ENCODE data around the gene TAF1L.

GRCh38 chr9:32580631-32581300 is 54.7 kb downstream of the TAF1L start:
- TF ChIP-seq CTCF (IDR thresholded peaks at IDR 0.05) (no peak), POLR2AphosphoS5 (IDR thresholded peaks at IDR 0.05) (no peak)
